HG02884 (cell line): ENCODE results near the gene GSDME.
"Not testable (repeated sequence)": the region's sequence is repeated elsewhere in the genome, so short reads cannot be mapped to it uniquely, and the experiment has no call there.

ENCODE experiments used
- ATAC-seq: cut with Tn5 transposase; IDR thresholded peaks from one replicate; pipeline ENCODE4 v1.9.1; 2021; ENCODE audit warnings: mild to moderate bottlenecking, moderate library complexity; ENCODE audit not compliant: unreplicated experiment

GSDME gene

GRCh38 chr7:24757353-24758275 lies at the start of gene GSDME:
Gene GSDME, minus strand, starts transcription at chr7:24757464. Its CDS starts 7,690 bp downstream, at chr7:24749774.
- peak; percentile 45 for ATAC-seq

GRCh38 chr7:24802300-24802699 lies 45.0 kb upstream of the GSDME start:
- ATAC-seq: no peak

GRCh38 chr7:24801883-24802282 lies 44.6 kb upstream of the GSDME start:
- no peak for ATAC-seq

GRCh38 chr7:24800667-24801066 lies 43.4 kb upstream of the GSDME start:
- ATAC-seq: no peak

GRCh38 chr7:24800073-24800472 lies 42.8 kb upstream of the GSDME start:
- ATAC-seq: no peak

GRCh38 chr7:24799506-24799905 lies 42.2 kb upstream of the GSDME start:
- no peak for ATAC-seq

GRCh38 chr7:24798261-24798660 lies 41.0 kb upstream of the GSDME start:
- no peak for ATAC-seq

GRCh38 chr7:24797270-24797669 lies 40.0 kb upstream of the GSDME start:
- no peak for ATAC-seq

GRCh38 chr7:24795407-24795767 lies 38.1 kb upstream of the GSDME start:
- ATAC-seq: no peak

GRCh38 chr7:24794751-24795406 lies 37.6 kb upstream of the GSDME start:
- ATAC-seq: not testable (repeated sequence)

GRCh38 chr7:24793982-24794648 lies 36.9 kb upstream of the GSDME start:
- no peak for ATAC-seq

- no peak for ATAC-seq
Observed at GRCh38 chr7:24788961-24789576, 31.8 kb upstream of the GSDME start.

- ATAC-seq: no peak
Observed at GRCh38 chr7:24788075-24788474, 30.8 kb upstream of the GSDME start.

GRCh38 chr7:24786941-24787340 lies 29.7 kb upstream of the GSDME start:
- no peak for ATAC-seq

- no peak for ATAC-seq
Observed at GRCh38 chr7:24786306-24786705, 29.0 kb upstream of the GSDME start.

- ATAC-seq: no peak
Observed at GRCh38 chr7:24784277-24784676, 27.0 kb upstream of the GSDME start.

GRCh38 chr7:24783698-24784097 lies 26.4 kb upstream of the GSDME start:
- ATAC-seq: no peak

- ATAC-seq: no peak
Observed at GRCh38 chr7:24781106-24781505, 23.8 kb upstream of the GSDME start.

GRCh38 chr7:24779283-24779655 lies 22.0 kb upstream of the GSDME start:
- ATAC-seq: peak; percentile 8

GRCh38 chr7:24778543-24779282 lies 21.4 kb upstream of the GSDME start:
- peak; percentile 79 for ATAC-seq

GRCh38 chr7:24777806-24778205 lies 20.5 kb upstream of the GSDME start:
- no peak for ATAC-seq
